ENCODE results near the gene IL1RAPL1. TPM values are rescaled to one million over a fixed set of nuclear protein-coding genes. Genes with fewer than 3 reads are reported as not detected.

The IL1RAPL1 gene
- total and polyA plus RNA-seq, 2 experiments from 2014 or later: 0.18 to 0.49 TPM

- no peak for TF ChIP-seq ETS1 (IDR thresholded peaks at IDR 0.05)
- TF ChIP-seq POLR2AphosphoS5 (IDR thresholded peaks at IDR 0.05; ENCODE audit: low read depth): no peak
- no peak for TF ChIP-seq STAT1 (IDR thresholded peaks at IDR 0.05; ENCODE audit: unreplicated experiment)
- no peak for TF ChIP-seq JUNB (IDR thresholded peaks at IDR 0.05; ENCODE audit: unreplicated experiment)
- no peak for TF ChIP-seq REST (IDR thresholded peaks at IDR 0.05; ENCODE audit: unreplicated experiment)
- TF ChIP-seq ZNF331 (CRISPR knock-in tag; IDR thresholded peaks at IDR 0.05; ENCODE audit: low read depth): no peak
- TF ChIP-seq NANOG (IDR thresholded peaks at IDR 0.05; ENCODE audit: borderline replicate concordance): no peak
- no peak for TF ChIP-seq ZNF114 (CRISPR knock-in tag; IDR thresholded peaks at IDR 0.05)
Observed at GRCh38 chrX:29643181-29643580, 1055.9 kb downstream of the IL1RAPL1 start (continued).

- Histone ChIP-seq H3K79me2 (replicated peaks; ENCODE audit: insufficient read depth) (no peaks in the 10 kb centered on the region), H2AFZ (no peak overlapping the region), H4K20me1 (replicated peaks; ENCODE audit: insufficient read depth) (no peaks in the 10 kb centered on the region), H3F3A (replicated peaks; ENCODE audit: low read depth) (no peaks in the 10 kb centered on the region), H3K9me2 (ENCODE audit: insufficient read depth) (no peaks in the 10 kb centered on the region), H3K4me3 (no peak overlapping the region), H3K4me2 (no peak overlapping the region), H3K27ac (ENCODE audit: low read depth) (no peak overlapping the region), H3K4me1 (ENCODE audit: insufficient read depth) (no peaks in the 10 kb centered on the region), H3K27me3 (ENCODE audit: insufficient read depth) (no peaks in the 10 kb centered on the region), H3K36me3 (ENCODE audit: insufficient read depth) (no peaks in the 10 kb centered on the region)
- H3K4me1 Mint-ChIP-seq: no peaks in the 10 kb centered on the region
- peaks cover 1% of the 10 kb centered on the region for H3K27me3 Mint-ChIP-seq (ENCODE audit: insufficient read depth, low read depth, poor library complexity)
- H3K27ac Mint-ChIP-seq: no peak overlapping the region
- no peak overlapping the region for H3K4me3 Mint-ChIP-seq
- H3K9me3 Mint-ChIP-seq: no peaks in the 10 kb centered on the region; the same call in 2 of the 3 replicates
- H3K36me3 Mint-ChIP-seq (ENCODE audit: low read depth): no peaks in the 10 kb centered on the region
- DNase-seq (ENCODE audit: low spot score) (no peak), ATAC-seq (no peak)
- no peak for TF ChIP-seq POLR2AphosphoS5 (IDR thresholded peaks at IDR 0.05; ENCODE audit: low read depth)
- no peak for TF ChIP-seq REST (IDR thresholded peaks at IDR 0.05; ENCODE audit: unreplicated experiment)
- TF ChIP-seq NANOG (IDR thresholded peaks at IDR 0.05; ENCODE audit: borderline replicate concordance): no peak
- no peak for TF ChIP-seq EZH2 (IDR thresholded peaks at IDR 0.05; ENCODE audit: low read depth, unreplicated experiment)
- no peak for TF ChIP-seq ETS1 (IDR thresholded peaks at IDR 0.05)
- no peak for TF ChIP-seq ZNF114 (CRISPR knock-in tag; IDR thresholded peaks at IDR 0.05)
- no peak for TF ChIP-seq STAT1 (IDR thresholded peaks at IDR 0.05; ENCODE audit: unreplicated experiment)
- no peak for TF ChIP-seq CREB1 (CRISPR knock-in tag; IDR thresholded peaks at IDR 0.05; ENCODE audit: low read depth)
Observed at GRCh38 chrX:29648161-29648560, 1060.9 kb downstream of the IL1RAPL1 start.

Measured in GM23338 (cell line).